HepG2 (cell line): ENCODE results near the gene DYSF. TPM values are rescaled to one million over a fixed set of nuclear protein-coding genes. Genes with fewer than 3 reads are reported as not detected.

Experiments
- ATAC-seq: fragments of 200-7000 bp; cut with Tn5 transposase; 3 replicates; pipeline ENCODE4 v1.9.1; 2020; ENCODE audit warnings: mild to moderate bottlenecking, moderate library complexity
- BruUV-seq: library from RNA; stranded (reverse); fragments of 400-500 nt; replicated peaks from 2 replicates; lab custom pipeline; 2021; lab: Mats Ljungman, UMichigan
- CTCF ChIA-PET: fragments of 300-600 bp; formaldehyde crosslinking; extraction: SDS; loops from one replicate; lab custom pipeline; 2021; ENCODE audit warnings: low total read pairs, inconsistent platforms, low intra/inter-chr PET ratio; lab: Yijun Ruan, JAX
- POLR2A ChIA-PET: fragments of 350-600 bp; sonication (Branson Sonifier 250); formaldehyde crosslinking; loops from one replicate; lab custom pipeline; 2020; ENCODE audit warnings: antibody characterized with exemption, inconsistent platforms; lab: Yijun Ruan, JAX
- DNase-seq: peaks from one replicate; pipeline ENCODE4 v3.0.0-alpha.2; 2015; ENCODE audit warnings: low spot score
- FAIRE-seq: peaks from 3 replicates; lab custom pipeline; 2011; peaks lifted over from hg19 to GRCh38; lab: Jason Lieb, UNC
- H2AFZ ChIP-seq: one replicate; pipeline ENCODE4 v1.6.1; 2011; ENCODE audit warnings: low read length, inconsistent platforms
- H3K27ac ChIP-seq: fragments of 300-600 bp; 3 replicates; pipeline ENCODE4 v1.8.0; 2011; ENCODE audit warnings: mixed run types, mild to moderate bottlenecking, mixed read lengths, low read length, inconsistent platforms; ENCODE audit not compliant: insufficient read depth; ENCODE audit errors: extremely low read length
- H3K27me3 ChIP-seq, 2 experiments: fragments of 200-600 bp in 1 of 2; 2 replicates in 1 of 2; 3 replicates in 1 of 2; pipeline versions ENCODE4 v1.6.0 to v1.8.0; 2011; ENCODE audit warnings: low read length in 2 of 2, mild to moderate bottlenecking in 2 of 2, moderate library complexity in 2 of 2, inconsistent platforms in 1 of 2; ENCODE audit not compliant: insufficient read depth in 2 of 2, control insufficient read depth in 1 of 2
- H3K36me3 ChIP-seq, 2 experiments: fragments of 200-600 bp in 1 of 2; replicated peaks in 1 of 2; 2 replicates in 1 of 2; 3 replicates in 1 of 2; pipeline versions ENCODE4 v1.5.1 to v1.8.0; 2011; ENCODE audit warnings: low read length in 2 of 2, inconsistent platforms in 1 of 2; ENCODE audit not compliant: insufficient read depth in 2 of 2, control insufficient read depth in 1 of 2
- H3K4me1 ChIP-seq: 2 replicates; pipeline ENCODE4 v1.5.1; 2012; ENCODE audit warnings: low read length, inconsistent platforms; ENCODE audit not compliant: insufficient read depth
- H3K4me2 ChIP-seq: 2 replicates; pipeline ENCODE4 v1.6.0; 2011; ENCODE audit warnings: low read depth, low read length, inconsistent platforms
- H3K4me3 ChIP-seq, 3 experiments: fragments of 200-600 bp in 1 of 3; sonication (generic), shearing (Covaris generic) in 1 of 3; replicated peaks in 1 of 3; 2 replicates each; pipeline ENCODE4 v1.5.1; 2011 to 2016; ENCODE audit warnings: low read length in 3 of 3, inconsistent platforms in 2 of 3, low read depth in 2 of 3, mild to moderate bottlenecking in 2 of 3, control low read depth in 1 of 3, mixed read lengths in 1 of 3; ENCODE audit not compliant: insufficient read depth in 1 of 3
- H3K79me2 ChIP-seq: one replicate; pipeline ENCODE4 v1.6.1; 2011; ENCODE audit warnings: low read length, inconsistent platforms; ENCODE audit not compliant: insufficient read depth
- H3K9ac ChIP-seq: 2 replicates; pipeline ENCODE4 v1.6.0; 2011; ENCODE audit warnings: mild to moderate bottlenecking, low read depth, low read length, inconsistent platforms; ENCODE audit not compliant: insufficient read depth
- H3K9me3 ChIP-seq: 2 replicates; pipeline ENCODE4 v1.5.1; 2012; ENCODE audit warnings: mild to moderate bottlenecking, low read length
- H4K20me1 ChIP-seq: 2 replicates; pipeline ENCODE4 v1.6.0; 2011; ENCODE audit warnings: inconsistent platforms, mild to moderate bottlenecking, low read length, moderate library complexity; ENCODE audit not compliant: insufficient read depth
- CENPT ChIP-seq: sonication (generic); formaldehyde crosslinking; IDR thresholded peaks from 2 replicates; pipeline ENCODE4 v1.8.0; 2022; ENCODE audit warnings: low read depth, mild to moderate bottlenecking, moderate library complexity, missing genetic modification reagents
- FOXA3 ChIP-seq: IDR thresholded peaks from 2 replicates; pipeline ENCODE4 v1.6.1; 2016; ENCODE audit warnings: missing genetic modification reagents, missing compliant biosample characterization
- HDAC6 ChIP-seq: fragments of 200-600 bp; sonication (generic); IDR thresholded peaks from 2 replicates; pipeline ENCODE4 v1.7.0; 2017; ENCODE audit warnings: mild to moderate bottlenecking, antibody characterized with exemption, low read length, low read depth
- IRF9 ChIP-seq: sonication (generic); formaldehyde crosslinking; IDR thresholded peaks from 2 replicates; pipeline ENCODE4 v1.8.0; 2022; ENCODE audit warnings: missing genetic modification reagents, mild to moderate bottlenecking, borderline replicate concordance
- MED1 ChIP-seq: sonication (generic); formaldehyde crosslinking; IDR thresholded peaks from 2 replicates; pipeline ENCODE4 v1.4.0; 2020; ENCODE audit warnings: missing genetic modification reagents
- RAD51 ChIP-seq: fragments of 450-650 bp; IDR thresholded peaks from 2 replicates; pipeline ENCODE4 v1.6.1; 2016; ENCODE audit warnings: borderline replicate concordance
- RARG ChIP-seq: sonication (generic); formaldehyde crosslinking; IDR thresholded peaks from 2 replicates; pipeline ENCODE4 v1.4.0; 2020; ENCODE audit warnings: low read depth, mild to moderate bottlenecking, missing genetic modification reagents
- TEAD3 ChIP-seq: optimal IDR thresholded peaks from 2 replicates; pipeline ENCODE3; 2016; ENCODE audit warnings: borderline replicate concordance
- U2AF1 ChIP-seq: fragments of 200-400 bp; formaldehyde crosslinking; optimal IDR thresholded peaks from 2 replicates; pipeline ENCODE3; 2017; ENCODE audit warnings: mild to moderate bottlenecking, low read depth, low read length
- ZMAT5 ChIP-seq: sonication (generic); formaldehyde crosslinking; IDR thresholded peaks from 2 replicates; pipeline ENCODE4 v1.5.0; 2020; ENCODE audit warnings: mild to moderate bottlenecking, low read depth, missing genetic modification reagents, borderline replicate concordance
- ZNF33A ChIP-seq: sonication (generic); formaldehyde crosslinking; IDR thresholded peaks from 2 replicates; pipeline ENCODE4 v1.5.1; 2020; ENCODE audit warnings: missing genetic modification reagents, mild to moderate bottlenecking, moderate library complexity, borderline replicate concordance
- ZNF367 ChIP-seq: sonication (generic); formaldehyde crosslinking; IDR thresholded peaks from 2 replicates; pipeline ENCODE4 v1.4.0; 2020; ENCODE audit warnings: missing genetic modification reagents, borderline replicate concordance
- ZNF619 ChIP-seq: sonication (generic); formaldehyde crosslinking; IDR thresholded peaks from 2 replicates; pipeline ENCODE4 v1.4.0; 2020; ENCODE audit warnings: mild to moderate bottlenecking, missing genetic modification reagents
- ZNF670 ChIP-seq: sonication (generic); formaldehyde crosslinking; IDR thresholded peaks from 2 replicates; pipeline ENCODE4 v1.8.0; 2022; ENCODE audit warnings: mild to moderate bottlenecking, missing genetic modification reagents, borderline replicate concordance
- ZSCAN20 ChIP-seq: sonication (generic); formaldehyde crosslinking; IDR thresholded peaks from 2 replicates; pipeline ENCODE4 v1.4.0; 2020; ENCODE audit warnings: missing genetic modification reagents, mild to moderate bottlenecking, borderline replicate concordance
- ZSCAN25 ChIP-seq: sonication (generic); formaldehyde crosslinking; IDR thresholded peaks from 2 replicates; pipeline ENCODE4 v1.8.0; 2022; ENCODE audit warnings: mild to moderate bottlenecking, missing genetic modification reagents
- WGBS: methylation state at CpG from one replicate; pipeline ENCODE4 v1.1.6; 2017; ENCODE audit warnings: low lambda C conversion rate; 5-methylcytosine and 5-hydroxymethylcytosine counted together
- in situ Hi-C: cut with HindIII; loops from 2 replicates; pipeline ENCODE4 v1.10.0; 2017; ENCODE audit warnings: low pct_unique_long_range_greater_than_20kb; ENCODE audit not compliant: extremely low pct_ligation_motif_present
- intact Hi-C: fragments of 100-400 bp; cut with micrococcal nuclease; formaldehyde crosslinking; loops from one replicate; pipeline ENCODE4 v1.10.0; 2022; ENCODE audit not compliant: unreplicated experiment
- polyA plus RNA-seq, 8 experiments: library from polyadenylated mRNA; depleted of rRNA in 3 of 8; stranded (reverse) in 7 of 8; unstranded in 1 of 8; fragments of >200 nt; fragmentation: Illumina TruSeq in 4 of 8; extraction: Trizol in 4 of 8; gene quantifications; 2 replicates each; pipeline versions ENCODE4 v1.2.1 to v1.2.3, GENCODE V29; 2011 to 2016; ENCODE audit warnings: low read depth in 4 of 8, missing spikeins in 1 of 8, mixed read lengths in 1 of 8; ENCODE audit not compliant: insufficient read depth in 1 of 8
- total RNA-seq, 5 experiments: library from RNA; depleted of rRNA; stranded (reverse); fragments of >200 nt; fragmentation: Illumina TruSeq; extraction: Trizol; gene quantifications; 2 replicates each; pipeline ENCODE4 v1.2.3, GENCODE V29; 2016; ENCODE audit warnings: low read depth in 1 of 5
- TF ChIP-seq, protein P1 (sequence below): sonication (generic); formaldehyde crosslinking; IDR thresholded peaks from 2 replicates; pipeline ENCODE4 v1.4.0; 2020; ENCODE audit warnings: missing genetic modification reagents

The DYSF gene
- total and polyA plus RNA-seq, 2 of the 13 experiments (the other 11 are each of a cell fraction or from before 2014, with no cell fraction given), result 0.15 to 2.4 TPM

GRCh38 chr2:71570511-71570910, 117.2 kb downstream of the DYSF start:
- H3K36me3 ChIP-seq, result peaks cover 0 to 3% of the 10 kb centered on the region in 2 experiments; a peak in 1 of 5 replicates

More at GRCh38 chr2:71570511-71570910, 117.2 kb downstream of the DYSF start:
- Histone ChIP-seq H3K27me3 (no peaks in the 10 kb centered on the region), H3K9me3 (0 out of 2 replicates have a peak, but pooled peaks cover 7% of the 10 kb centered on the region), H3K4me3 (no peak overlapping the region)
- in situ Hi-C loops, result no loop called here
- TF ChIP-seq ZSCAN20 (CRISPR knock-in tag) (no peak), RAD51 (no peak), ZNF670 (CRISPR knock-in tag) (no peak), ZNF619 (no peak), ZNF33A (no peak), IRF9 (CRISPR knock-in tag) (no peak), ZSCAN25 (CRISPR knock-in tag) (no peak), MED1 (CRISPR knock-in tag) (no peak), ZNF367 (CRISPR knock-in tag) (no peak), TEAD3 (no peak), FOXA3 (no peak), RARG (no peak), HDAC6 (no peak), U2AF1 (no peak), CENPT (CRISPR knock-in tag) (no peak), ZMAT5 (CRISPR knock-in tag) (no peak)
- TF ChIP-seq, protein P1, sequence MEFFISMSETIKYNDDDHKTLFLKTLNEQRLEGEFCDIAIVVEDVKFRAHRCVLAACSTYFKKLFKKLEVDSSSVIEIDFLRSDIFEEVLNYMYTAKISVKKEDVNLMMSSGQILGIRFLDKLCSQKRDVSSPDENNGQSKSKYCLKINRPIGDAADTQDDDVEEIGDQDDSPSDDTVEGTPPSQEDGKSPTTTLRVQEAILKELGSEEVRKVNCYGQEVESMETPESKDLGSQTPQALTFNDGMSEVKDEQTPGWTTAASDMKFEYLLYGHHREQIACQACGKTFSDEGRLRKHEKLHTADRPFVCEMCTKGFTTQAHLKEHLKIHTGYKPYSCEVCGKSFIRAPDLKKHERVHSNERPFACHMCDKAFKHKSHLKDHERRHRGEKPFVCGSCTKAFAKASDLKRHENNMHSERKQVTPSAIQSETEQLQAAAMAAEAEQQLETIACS (CRISPR knock-in tag), result no peak
- TF ChIP-seq, all 625 proteins: peak for 0
- Histone ChIP-seq H3K9ac (no peak overlapping the region), H3K4me1 (no peaks in the 10 kb centered on the region), H4K20me1 (no peaks in the 10 kb centered on the region), H2AFZ (no peak overlapping the region), H3K4me2 (no peak overlapping the region), H3K79me2 (no peaks in the 10 kb centered on the region), H3K27ac (no peak overlapping the region)
- CTCF ChIA-PET, result no interaction called here
- DNase-seq, result no peak
- intact Hi-C loops, result no loop called here
- ATAC-seq, result no peak
- no TSS peak for BruUV-seq
- no peak for FAIRE-seq
- POLR2A ChIA-PET, result no interaction called here
- WGBS, result 89% methylated on average over 10 of the region's 10 CpGs
